C4-2B (cell line): ENCODE measurements around the gene OMP.

Source experiments
- CTCF ChIP-seq: fragments of 450-650 bp; conservative IDR thresholded peaks from 2 replicates; pipeline ENCODE4 v1.5.1; 2017; ENCODE audit warnings: mild to moderate bottlenecking
- ZFX ChIP-seq: fragments of 450-650 bp; IDR thresholded peaks from 2 replicates; pipeline ENCODE4 v1.6.1; 2017

- TF ChIP-seq CTCF (no peak), ZFX (no peak)
These were observed 45.7 kb upstream of the OMP start for GRCh38 chr11:77056814-77057402.
